ENCODE measurements around the gene ZSCAN29.
A peak's percentile ranks its signal among the peaks of the same experiment; 100 is the strongest.

The ZSCAN29 gene

DNA sequence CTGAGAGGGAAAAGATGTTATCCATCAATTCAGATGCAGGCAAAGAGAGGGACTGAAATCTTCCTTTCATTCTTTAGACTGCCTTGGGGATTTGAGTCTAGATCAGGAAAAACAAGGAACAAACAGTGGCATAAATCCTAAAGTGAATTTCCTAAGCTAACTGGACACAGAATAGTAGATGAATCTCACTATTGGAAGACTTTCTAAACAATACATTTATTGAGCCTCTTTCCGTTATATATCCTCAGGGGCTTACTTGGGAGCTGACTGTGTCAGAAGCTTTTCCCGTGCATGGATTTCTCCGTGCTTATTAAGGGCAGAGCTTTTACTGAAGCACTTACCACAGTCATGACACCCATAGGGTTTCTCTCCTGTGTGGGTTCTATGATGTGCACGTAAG, 10.0 kb downstream of the ZSCAN29 start:
- ChIA-PET POLR2A (no interaction called here), CTCF (interaction anchor here (0.8 to 4.7 kb wide), 6 partner anchors 10 to 31 kb away, joined by 3 to 20 read pairs (median 4); partner anchors contain the start of genes TUBGCP4 and ZSCAN29)
- DNase-seq (ENCODE audit: extremely low spot score): no peak
- TF ChIP-seq, protein P1, sequence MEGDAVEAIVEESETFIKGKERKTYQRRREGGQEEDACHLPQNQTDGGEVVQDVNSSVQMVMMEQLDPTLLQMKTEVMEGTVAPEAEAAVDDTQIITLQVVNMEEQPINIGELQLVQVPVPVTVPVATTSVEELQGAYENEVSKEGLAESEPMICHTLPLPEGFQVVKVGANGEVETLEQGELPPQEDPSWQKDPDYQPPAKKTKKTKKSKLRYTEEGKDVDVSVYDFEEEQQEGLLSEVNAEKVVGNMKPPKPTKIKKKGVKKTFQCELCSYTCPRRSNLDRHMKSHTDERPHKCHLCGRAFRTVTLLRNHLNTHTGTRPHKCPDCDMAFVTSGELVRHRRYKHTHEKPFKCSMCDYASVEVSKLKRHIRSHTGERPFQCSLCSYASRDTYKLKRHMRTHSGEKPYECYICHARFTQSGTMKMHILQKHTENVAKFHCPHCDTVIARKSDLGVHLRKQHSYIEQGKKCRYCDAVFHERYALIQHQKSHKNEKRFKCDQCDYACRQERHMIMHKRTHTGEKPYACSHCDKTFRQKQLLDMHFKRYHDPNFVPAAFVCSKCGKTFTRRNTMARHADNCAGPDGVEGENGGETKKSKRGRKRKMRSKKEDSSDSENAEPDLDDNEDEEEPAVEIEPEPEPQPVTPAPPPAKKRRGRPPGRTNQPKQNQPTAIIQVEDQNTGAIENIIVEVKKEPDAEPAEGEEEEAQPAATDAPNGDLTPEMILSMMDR (IDR thresholded peaks at IDR 0.05; ENCODE audit: control extremely low read depth, extremely low read depth, low read depth, missing control alignments): no peak

DNA sequence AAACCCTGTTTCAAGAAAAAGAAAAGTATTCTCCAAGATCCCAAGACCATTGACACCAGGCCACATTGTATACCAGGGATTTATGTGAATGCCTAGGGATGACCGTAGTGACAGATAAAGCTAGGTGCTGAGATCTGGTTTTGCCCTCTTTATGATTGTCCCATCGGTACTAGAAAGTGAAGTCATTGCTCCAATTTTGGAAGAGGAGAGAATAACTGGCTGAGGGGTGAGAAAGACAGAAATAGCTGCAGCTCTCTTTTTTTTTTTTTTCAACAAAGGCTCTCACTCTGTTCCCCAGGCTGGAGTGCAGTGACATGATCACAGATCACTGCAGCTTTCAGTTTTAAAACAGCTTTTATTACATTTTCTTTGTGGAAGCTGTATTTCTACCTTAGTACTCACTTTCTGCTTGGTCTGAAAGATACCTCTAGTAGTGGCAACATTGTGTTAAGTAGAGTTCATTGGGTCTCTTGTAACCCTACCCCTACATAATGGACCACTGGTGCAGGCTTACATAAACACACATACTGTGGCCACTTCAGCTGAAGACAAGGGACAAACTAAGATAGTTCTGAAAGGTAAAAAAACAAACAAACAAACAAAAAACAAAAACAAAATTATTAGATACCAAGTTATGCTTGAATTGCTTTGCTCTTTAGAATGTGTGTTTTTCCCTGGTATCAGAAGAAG, 18.0 kb downstream of the ZSCAN29 start:
- no peak for DNase-seq (ENCODE audit: extremely low spot score)
- ChIA-PET POLR2A (no interaction called here), CTCF (interaction anchor here (1.5 to 1.9 kb wide), 2 partner anchors 11 to 13 kb away, joined by 4 to 7 read pairs; no protein-coding TSS in a partner anchor)
- TF ChIP-seq, protein P1 (IDR thresholded peaks at IDR 0.05; ENCODE audit: control extremely low read depth, extremely low read depth, low read depth, missing control alignments): no peak

DNA sequence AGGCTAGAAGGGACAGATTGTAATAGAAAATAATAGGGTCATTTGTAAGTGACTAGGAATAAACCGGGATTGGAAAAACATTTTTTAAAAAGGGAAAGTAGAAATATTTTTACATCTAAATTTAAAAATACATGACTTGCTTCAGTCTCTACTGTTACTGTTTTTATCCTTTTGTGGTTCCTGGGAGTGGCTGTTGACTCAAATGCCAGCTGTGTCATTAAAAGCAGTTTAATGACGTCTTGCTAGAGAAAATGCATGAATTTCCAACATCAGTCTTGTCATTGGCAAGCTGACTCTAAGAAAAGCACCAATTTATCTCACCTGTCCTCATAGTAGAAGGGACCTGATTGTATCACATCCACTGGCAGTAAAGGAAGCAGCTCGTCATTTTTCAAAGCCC, 23.7 kb downstream of the ZSCAN29 start:
- TF ChIP-seq, protein P1 (IDR thresholded peaks at IDR 0.05; ENCODE audit: control extremely low read depth, extremely low read depth, low read depth, missing control alignments): no peak
- DNase-seq (ENCODE audit: extremely low spot score): no peak
- ChIA-PET POLR2A (no interaction called here), CTCF (interaction anchor here (0.7 to 1.7 kb wide), 6 partner anchors 9 to 30 kb away, joined by 3 to 5 read pairs (median 3); no protein-coding TSS in a partner anchor)

DNA sequence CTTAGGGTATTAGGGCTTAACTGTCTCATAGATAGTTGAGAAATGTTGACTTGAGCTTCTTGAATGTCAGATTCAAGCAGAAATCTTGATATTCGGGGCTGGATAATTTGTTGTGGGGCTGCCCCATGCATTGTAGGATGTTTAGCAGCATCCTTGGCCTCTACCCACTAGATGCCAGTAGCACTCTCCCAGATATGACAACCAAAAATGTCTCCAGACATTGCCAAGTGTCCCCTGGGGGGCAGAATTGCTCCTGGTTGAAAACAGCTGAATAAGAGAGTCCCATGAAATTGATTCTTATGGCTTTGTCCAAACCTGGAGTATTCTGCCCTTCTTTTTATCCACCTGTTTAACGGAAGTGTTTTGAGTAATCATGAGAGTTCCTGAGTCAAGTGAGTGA, 24.5 kb downstream of the ZSCAN29 start:
- CTCF ChIA-PET: interaction anchor here (0.8 to 1.7 kb wide), 10 partner anchors 8 to 44 kb away, joined by 3 to 5 read pairs (median 3); no protein-coding TSS in a partner anchor
- TF ChIP-seq, protein P1 (IDR thresholded peaks at IDR 0.05; ENCODE audit: control extremely low read depth, extremely low read depth, low read depth, missing control alignments): peak; percentile 35
- DNase-seq (ENCODE audit: extremely low spot score): no peak
- POLR2A ChIA-PET: interaction anchor here (0.6 kb wide), 1 partner anchor 879 kb away, joined by 9 read pairs; no protein-coding TSS in a partner anchor

DNA sequence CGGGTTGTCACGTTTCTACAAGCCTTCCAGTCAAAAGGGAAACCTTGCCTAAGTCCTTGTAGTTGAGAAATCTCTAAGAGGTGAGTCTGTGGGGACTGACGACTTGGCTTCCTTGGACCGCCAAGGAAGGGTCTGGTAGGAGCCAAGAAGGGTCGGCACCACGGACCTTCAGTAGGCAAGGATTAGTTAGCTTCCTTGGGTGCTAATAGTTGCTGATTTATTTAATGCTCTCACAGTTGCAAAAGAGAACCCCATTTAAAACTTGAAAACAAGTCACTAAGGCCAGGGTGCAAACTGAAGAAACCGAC, 40.1 kb downstream of the ZSCAN29 start:
- TF ChIP-seq, protein P1 (IDR thresholded peaks at IDR 0.05; ENCODE audit: control extremely low read depth, extremely low read depth, low read depth, missing control alignments): no peak
- POLR2A ChIA-PET: no interaction called here
- CTCF ChIA-PET: interaction anchor here (1.2 kb wide), 1 partner anchor 30 kb away, joined by 3 read pairs; no protein-coding TSS in a partner anchor
- no peak for DNase-seq (ENCODE audit: extremely low spot score)

DNA sequence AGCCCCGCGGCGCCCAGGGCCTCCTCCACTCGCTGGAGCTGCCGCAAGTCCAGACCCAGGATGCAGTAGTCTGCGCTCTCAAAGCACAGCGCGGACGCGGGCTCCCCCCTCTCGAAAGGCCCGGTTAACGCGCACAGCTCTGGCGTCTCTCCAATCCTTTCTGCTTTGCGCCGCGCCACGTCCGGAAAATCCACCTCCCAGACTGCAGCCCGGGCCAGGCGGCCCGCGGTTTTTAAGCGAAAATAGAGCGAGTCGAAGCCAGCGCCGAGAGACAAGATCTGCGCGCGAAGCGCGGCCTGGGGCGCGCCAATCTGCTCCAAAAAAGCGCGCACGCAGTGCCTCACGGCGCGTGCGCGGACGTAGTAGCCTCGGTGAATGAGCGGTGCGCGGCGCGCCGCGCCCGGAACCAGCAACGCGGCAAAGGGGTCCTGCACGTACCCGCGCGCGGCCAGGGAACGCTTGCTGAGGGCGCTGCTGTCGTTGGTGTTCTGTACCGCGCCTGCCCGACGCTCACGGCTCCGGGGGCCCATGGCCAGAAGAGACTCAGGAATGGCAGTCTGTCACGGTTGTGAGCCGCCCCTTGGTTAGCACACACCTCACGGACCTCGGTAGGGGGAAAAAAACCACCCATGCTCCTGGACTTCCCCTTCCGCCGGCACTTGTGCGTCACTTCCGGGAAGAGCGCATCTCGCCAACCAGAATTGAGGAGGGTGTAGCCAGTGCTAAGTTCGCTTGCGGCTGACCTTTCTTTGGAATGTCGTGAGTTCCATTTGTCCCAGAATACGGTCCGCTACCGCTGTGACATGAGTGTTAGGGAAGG, 40.7 kb downstream of the ZSCAN29 start, which contains the start of gene LCMT2:
LCMT2 (minus strand) TSS at position 614 of the 820 bp plus-strand sequence; CDS start at position 530, 84 bp downstream.
- ChIA-PET CTCF (interaction anchor here (0.9 to 1.2 kb wide), 2 partner anchors 30 to 46 kb away, joined by 3 to 4 read pairs; no protein-coding TSS in a partner anchor), POLR2A (no interaction called here)
- TF ChIP-seq, protein P1 (IDR thresholded peaks at IDR 0.05; ENCODE audit: control extremely low read depth, extremely low read depth, low read depth, missing control alignments): no peak
- DNase-seq (ENCODE audit: extremely low spot score): peak; percentile 91

Measured in GM10248 (cell line).